ENCODE data around the gene MAST3. TPM values are rescaled to one million over a fixed set of nuclear protein-coding genes. Genes with fewer than 3 reads are reported as not detected.

The MAST3 gene
- total RNA-seq, 1 experiment from 2014 or later, result 11.5 TPM

DNA sequence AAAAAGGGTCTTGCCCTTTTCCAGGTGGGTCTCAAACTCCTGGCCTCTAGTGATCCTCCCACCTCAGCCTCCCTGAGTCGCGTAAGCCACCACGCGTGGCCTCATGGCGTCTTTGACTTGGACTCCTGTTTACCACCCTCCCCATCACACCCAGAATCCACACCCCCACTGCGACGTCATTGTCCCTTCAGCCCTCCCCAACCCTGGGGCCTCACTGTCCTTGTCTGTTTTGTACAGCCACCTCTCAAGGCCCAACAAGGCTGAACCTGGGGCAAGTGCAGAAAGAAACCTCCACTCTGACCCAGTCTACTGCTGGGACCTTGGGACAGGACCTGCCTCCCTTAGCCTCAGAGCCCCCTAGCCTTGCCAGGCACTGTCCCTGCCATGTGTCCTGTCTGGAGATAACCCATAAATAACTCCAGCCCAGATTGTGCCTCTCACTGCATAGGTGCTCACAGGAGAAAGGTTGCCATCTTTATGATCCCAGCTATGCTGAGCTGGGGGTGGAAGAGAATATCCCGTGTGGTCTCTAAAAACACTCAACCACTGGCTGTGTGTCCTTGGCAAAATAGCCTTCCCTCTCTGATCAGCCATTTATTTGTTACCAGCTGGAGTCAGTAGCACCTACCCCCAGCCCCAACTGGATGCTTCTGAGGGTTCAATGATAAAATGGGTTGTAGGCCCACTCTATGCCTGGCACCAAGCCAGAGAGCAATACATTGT, 74.2 kb downstream of the MAST3 start:
- DNase-seq (ENCODE audit: low spot score) (no peak), ATAC-seq (no peak)
- Mint-ChIP-seq H3K36me3 (peaks cover 20% of the 10 kb centered on the region), H3K27ac (no peak overlapping the region), H3K4me1 (peaks cover 9% of the 10 kb centered on the region), H3K9me3 (no peaks in the 10 kb centered on the region), H3K4me3 (no peak overlapping the region), H3K27me3 (ENCODE audit: low read depth) (peaks cover 19% of the 10 kb centered on the region)
- ChIA-PET POLR2A (interaction anchor here (0.6 kb wide), 1 partner anchor 402 kb away, joined by 3 read pairs; no protein-coding TSS in a partner anchor), CTCF (interaction anchor here (1.2 to 3.1 kb wide), 5 partner anchors 11 to 108 kb away, joined by 3 to 20 read pairs (median 5); no protein-coding TSS in a partner anchor)
- TF ChIP-seq, protein P1, sequence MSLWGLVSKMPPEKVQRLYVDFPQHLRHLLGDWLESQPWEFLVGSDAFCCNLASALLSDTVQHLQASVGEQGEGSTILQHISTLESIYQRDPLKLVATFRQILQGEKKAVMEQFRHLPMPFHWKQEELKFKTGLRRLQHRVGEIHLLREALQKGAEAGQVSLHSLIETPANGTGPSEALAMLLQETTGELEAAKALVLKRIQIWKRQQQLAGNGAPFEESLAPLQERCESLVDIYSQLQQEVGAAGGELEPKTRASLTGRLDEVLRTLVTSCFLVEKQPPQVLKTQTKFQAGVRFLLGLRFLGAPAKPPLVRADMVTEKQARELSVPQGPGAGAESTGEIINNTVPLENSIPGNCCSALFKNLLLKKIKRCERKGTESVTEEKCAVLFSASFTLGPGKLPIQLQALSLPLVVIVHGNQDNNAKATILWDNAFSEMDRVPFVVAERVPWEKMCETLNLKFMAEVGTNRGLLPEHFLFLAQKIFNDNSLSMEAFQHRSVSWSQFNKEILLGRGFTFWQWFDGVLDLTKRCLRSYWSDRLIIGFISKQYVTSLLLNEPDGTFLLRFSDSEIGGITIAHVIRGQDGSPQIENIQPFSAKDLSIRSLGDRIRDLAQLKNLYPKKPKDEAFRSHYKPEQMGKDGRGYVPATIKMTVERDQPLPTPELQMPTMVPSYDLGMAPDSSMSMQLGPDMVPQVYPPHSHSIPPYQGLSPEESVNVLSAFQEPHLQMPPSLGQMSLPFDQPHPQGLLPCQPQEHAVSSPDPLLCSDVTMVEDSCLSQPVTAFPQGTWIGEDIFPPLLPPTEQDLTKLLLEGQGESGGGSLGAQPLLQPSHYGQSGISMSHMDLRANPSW (CRISPR knock-in tag; conservative IDR thresholded peaks at IDR 0.05; ENCODE audit: low read depth), result no peak
- TF ChIP-seq, protein P2, sequence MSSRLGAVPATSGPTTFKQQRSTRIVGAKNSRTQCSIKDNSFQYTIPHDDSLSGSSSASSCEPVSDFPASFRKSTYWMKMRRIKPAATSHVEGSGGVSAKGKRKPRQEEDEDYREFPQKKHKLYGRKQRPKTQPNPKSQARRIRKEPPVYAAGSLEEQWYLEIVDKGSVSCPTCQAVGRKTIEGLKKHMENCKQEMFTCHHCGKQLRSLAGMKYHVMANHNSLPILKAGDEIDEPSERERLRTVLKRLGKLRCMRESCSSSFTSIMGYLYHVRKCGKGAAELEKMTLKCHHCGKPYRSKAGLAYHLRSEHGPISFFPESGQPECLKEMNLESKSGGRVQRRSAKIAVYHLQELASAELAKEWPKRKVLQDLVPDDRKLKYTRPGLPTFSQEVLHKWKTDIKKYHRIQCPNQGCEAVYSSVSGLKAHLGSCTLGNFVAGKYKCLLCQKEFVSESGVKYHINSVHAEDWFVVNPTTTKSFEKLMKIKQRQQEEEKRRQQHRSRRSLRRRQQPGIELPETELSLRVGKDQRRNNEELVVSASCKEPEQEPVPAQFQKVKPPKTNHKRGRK (CRISPR knock-in tag; IDR thresholded peaks at IDR 0.05; ENCODE audit: borderline replicate concordance), result no peak
- TF ChIP-seq, protein P3, sequence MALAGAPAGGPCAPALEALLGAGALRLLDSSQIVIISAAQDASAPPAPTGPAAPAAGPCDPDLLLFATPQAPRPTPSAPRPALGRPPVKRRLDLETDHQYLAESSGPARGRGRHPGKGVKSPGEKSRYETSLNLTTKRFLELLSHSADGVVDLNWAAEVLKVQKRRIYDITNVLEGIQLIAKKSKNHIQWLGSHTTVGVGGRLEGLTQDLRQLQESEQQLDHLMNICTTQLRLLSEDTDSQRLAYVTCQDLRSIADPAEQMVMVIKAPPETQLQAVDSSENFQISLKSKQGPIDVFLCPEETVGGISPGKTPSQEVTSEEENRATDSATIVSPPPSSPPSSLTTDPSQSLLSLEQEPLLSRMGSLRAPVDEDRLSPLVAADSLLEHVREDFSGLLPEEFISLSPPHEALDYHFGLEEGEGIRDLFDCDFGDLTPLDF (CRISPR knock-in tag; IDR thresholded peaks at IDR 0.05), result no peak
- TF ChIP-seq, protein P4, sequence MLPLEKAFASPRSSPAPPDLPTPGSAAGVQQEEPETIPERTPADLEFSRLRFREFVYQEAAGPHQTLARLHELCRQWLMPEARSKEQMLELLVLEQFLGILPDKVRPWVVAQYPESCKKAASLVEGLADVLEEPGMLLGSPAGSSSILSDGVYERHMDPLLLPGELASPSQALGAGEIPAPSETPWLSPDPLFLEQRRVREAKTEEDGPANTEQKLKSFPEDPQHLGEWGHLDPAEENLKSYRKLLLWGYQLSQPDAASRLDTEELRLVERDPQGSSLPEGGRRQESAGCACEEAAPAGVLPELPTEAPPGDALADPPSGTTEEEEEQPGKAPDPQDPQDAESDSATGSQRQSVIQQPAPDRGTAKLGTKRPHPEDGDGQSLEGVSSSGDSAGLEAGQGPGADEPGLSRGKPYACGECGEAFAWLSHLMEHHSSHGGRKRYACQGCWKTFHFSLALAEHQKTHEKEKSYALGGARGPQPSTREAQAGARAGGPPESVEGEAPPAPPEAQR (CRISPR knock-in tag; IDR thresholded peaks at IDR 0.05), result no peak
- TF ChIP-seq SOX15 (CRISPR knock-in tag; IDR thresholded peaks at IDR 0.05) (no peak), ZNF423 (CRISPR knock-in tag; IDR thresholded peaks at IDR 0.05) (no peak), KAT7 (CRISPR knock-in tag; IDR thresholded peaks at IDR 0.05; ENCODE audit: borderline replicate concordance) (no peak)

DNA sequence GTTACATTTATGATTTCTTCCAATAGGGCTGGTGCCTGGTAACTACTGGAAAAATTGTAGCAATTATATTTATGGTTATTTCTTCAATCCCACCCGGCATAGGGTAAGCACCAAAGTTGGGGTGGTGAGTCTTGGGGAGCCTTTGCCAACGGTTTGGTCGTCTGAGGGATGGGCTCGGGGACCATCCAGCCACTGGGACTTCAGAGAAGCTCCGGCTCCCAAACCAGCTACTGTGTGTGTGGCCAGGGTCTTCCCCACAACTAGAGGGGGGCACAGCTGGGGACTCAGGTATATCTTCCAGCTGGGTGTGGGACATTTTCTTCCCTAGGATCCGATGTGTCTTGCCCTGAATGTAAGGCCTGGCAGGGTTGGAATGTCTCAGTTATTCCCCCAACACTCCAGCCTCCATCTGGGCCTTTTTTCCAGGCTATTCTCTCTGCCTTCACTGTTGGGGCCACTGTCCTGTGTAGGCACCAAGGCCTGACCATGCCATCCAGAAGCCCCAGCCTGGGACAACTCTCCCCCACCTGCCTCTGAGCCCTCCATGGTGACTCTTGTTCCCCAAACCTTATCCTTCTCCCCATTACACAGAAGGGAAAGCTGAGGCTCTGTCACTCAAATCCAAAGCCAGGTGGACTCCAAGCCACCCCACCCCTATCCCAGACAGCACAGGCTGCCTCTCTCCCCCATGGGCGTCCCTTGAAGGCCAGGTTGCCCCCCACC, 74.9 kb downstream of the MAST3 start:
- H3K36me3 Mint-ChIP-seq, result peaks cover 15% of the 10 kb centered on the region
- no peaks in the 10 kb centered on the region for H3K9me3 Mint-ChIP-seq
- ChIA-PET POLR2A (interaction anchor here (0.6 kb wide), 1 partner anchor 403 kb away, joined by 3 read pairs; no protein-coding TSS in a partner anchor), CTCF (interaction anchor here (0.5 to 3.1 kb wide), 4 partner anchors 11 to 160 kb away, joined by 3 to 16 read pairs (median 6); no protein-coding TSS in a partner anchor)
- ATAC-seq (no peak), DNase-seq (ENCODE audit: low spot score) (no peak)
- H3K27ac Mint-ChIP-seq, result no peak overlapping the region
- peaks cover 9% of the 10 kb centered on the region for H3K4me1 Mint-ChIP-seq
- H3K4me3 Mint-ChIP-seq, result no peak overlapping the region
- peaks cover 19% of the 10 kb centered on the region for H3K27me3 Mint-ChIP-seq (ENCODE audit: low read depth)
- TF ChIP-seq OVOL2 (CRISPR knock-in tag; IDR thresholded peaks at IDR 0.05; ENCODE audit: borderline replicate concordance) (no peak), ZNF416 (CRISPR knock-in tag; IDR thresholded peaks at IDR 0.05) (no peak), GTF2I (CRISPR knock-in tag; conservative IDR thresholded peaks at IDR 0.05) (0 out of 2 replicates have a peak, but pooled peaks have one; percentile 37)
- TF ChIP-seq, protein P5, sequence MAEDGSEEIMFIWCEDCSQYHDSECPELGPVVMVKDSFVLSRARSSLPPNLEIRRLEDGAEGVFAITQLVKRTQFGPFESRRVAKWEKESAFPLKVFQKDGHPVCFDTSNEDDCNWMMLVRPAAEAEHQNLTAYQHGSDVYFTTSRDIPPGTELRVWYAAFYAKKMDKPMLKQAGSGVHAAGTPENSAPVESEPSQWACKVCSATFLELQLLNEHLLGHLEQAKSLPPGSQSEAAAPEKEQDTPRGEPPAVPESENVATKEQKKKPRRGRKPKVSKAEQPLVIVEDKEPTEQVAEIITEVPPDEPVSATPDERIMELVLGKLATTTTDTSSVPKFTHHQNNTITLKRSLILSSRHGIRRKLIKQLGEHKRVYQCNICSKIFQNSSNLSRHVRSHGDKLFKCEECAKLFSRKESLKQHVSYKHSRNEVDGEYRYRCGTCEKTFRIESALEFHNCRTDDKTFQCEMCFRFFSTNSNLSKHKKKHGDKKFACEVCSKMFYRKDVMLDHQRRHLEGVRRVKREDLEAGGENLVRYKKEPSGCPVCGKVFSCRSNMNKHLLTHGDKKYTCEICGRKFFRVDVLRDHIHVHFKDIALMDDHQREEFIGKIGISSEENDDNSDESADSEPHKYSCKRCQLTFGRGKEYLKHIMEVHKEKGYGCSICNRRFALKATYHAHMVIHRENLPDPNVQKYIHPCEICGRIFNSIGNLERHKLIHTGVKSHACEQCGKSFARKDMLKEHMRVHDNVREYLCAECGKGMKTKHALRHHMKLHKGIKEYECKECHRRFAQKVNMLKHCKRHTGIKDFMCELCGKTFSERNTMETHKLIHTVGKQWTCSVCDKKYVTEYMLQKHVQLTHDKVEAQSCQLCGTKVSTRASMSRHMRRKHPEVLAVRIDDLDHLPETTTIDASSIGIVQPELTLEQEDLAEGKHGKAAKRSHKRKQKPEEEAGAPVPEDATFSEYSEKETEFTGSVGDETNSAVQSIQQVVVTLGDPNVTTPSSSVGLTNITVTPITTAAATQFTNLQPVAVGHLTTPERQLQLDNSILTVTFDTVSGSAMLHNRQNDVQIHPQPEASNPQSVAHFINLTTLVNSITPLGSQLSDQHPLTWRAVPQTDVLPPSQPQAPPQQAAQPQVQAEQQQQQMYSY (CRISPR knock-in tag; IDR thresholded peaks at IDR 0.05), result no peak

Measured in WTC11 (cell line).